Caco-2 (cell line): ENCODE data around the gene NOX4. TPM values are rescaled to one million over a fixed set of nuclear protein-coding genes. Genes with fewer than 3 reads are reported as not detected.

Experiments
- BruUV-seq: library from RNA; stranded (reverse); fragments of 400-500 nt; replicated peaks from 2 replicates; lab custom pipeline; 2021; lab: Mats Ljungman, UMichigan
- CTCF ChIA-PET: fragments of 300-600 bp; sonication (Branson Sonifier 250); formaldehyde crosslinking; loops from one replicate; lab custom pipeline; 2022; ENCODE audit warnings: antibody characterized with exemption; lab: Charles Lee
- POLR2A ChIA-PET: fragments of 300-600 bp; sonication (Branson Sonifier 250); formaldehyde crosslinking; loops from one replicate; lab custom pipeline; 2022; ENCODE audit warnings: antibody characterized with exemption; lab: Charles Lee
- DNase-seq, 2 experiments: peaks; one replicate each; pipeline versions ENCODE4 v3.0.0 to v3.0.0-alpha.2; 2020 to 2022
- H3K27me3 ChIP-seq: replicated peaks from 2 replicates; pipeline ENCODE4 v1.6.0; 2011; ENCODE audit warnings: low read length; ENCODE audit not compliant: control insufficient read depth, insufficient read depth
- H3K36me3 ChIP-seq: 2 replicates; pipeline ENCODE4 v1.5.1; 2011; ENCODE audit warnings: low read length; ENCODE audit not compliant: control insufficient read depth, insufficient read depth
- H3K4me1 ChIP-seq: fragments of 250-450 bp; sonication (Bioruptor Pico); 2 replicates; pipeline ENCODE4 v1.5.1; 2020; ENCODE audit warnings: mild to moderate bottlenecking
- H3K4me3 ChIP-seq: 2 replicates; pipeline ENCODE4 v1.5.1; 2011; ENCODE audit warnings: low read depth, mild to moderate bottlenecking, control low read depth, low read length
- H3K9me3 ChIP-seq: fragments of 250-450 bp; sonication (Bioruptor Pico); 2 replicates; pipeline ENCODE4 v1.5.1; 2020; ENCODE audit warnings: mild to moderate bottlenecking, moderate library complexity
- H3K27ac Mint-ChIP-seq: one replicate; pipeline ENCODE4 v1.8.0; 2022; ENCODE audit warnings: mixed read lengths; ENCODE audit not compliant: unreplicated experiment
- H3K27me3 Mint-ChIP-seq: one replicate; pipeline ENCODE4 v1.8.0; 2022; ENCODE audit warnings: mixed read lengths; ENCODE audit not compliant: insufficient read depth, unreplicated experiment
- H3K36me3 Mint-ChIP-seq: one replicate; pipeline ENCODE4 v1.8.0; 2022; ENCODE audit warnings: mild to moderate bottlenecking, mixed read lengths; ENCODE audit not compliant: insufficient read depth, unreplicated experiment
- H3K4me1 Mint-ChIP-seq: one replicate; pipeline ENCODE4 v1.8.0; 2022; ENCODE audit warnings: low read depth, mixed read lengths; ENCODE audit not compliant: unreplicated experiment
- H3K4me3 Mint-ChIP-seq: one replicate; pipeline ENCODE4 v1.8.0; 2022; ENCODE audit warnings: mild to moderate bottlenecking, moderate library complexity, mixed read lengths; ENCODE audit not compliant: unreplicated experiment
- H3K9me3 Mint-ChIP-seq: one replicate; pipeline ENCODE4 v1.8.0; 2022; ENCODE audit warnings: mixed read lengths; ENCODE audit not compliant: unreplicated experiment
- intact Hi-C: fragments of 100-400 bp; cut with micrococcal nuclease; formaldehyde crosslinking; loops from one replicate; pipeline ENCODE4 v1.10.0; 2022; ENCODE audit not compliant: unreplicated experiment
- total RNA-seq: library from RNA; stranded (reverse); gene quantifications from 2 replicates; pipeline ENCODE4 v1.2.3, GENCODE V29; 2022
- TF ChIP-seq, protein P1 (sequence below), 2 experiments: fragments of 200-600 bp in 1 of 2; IDR thresholded peaks; 1 replicate in 1 of 2; 2 replicates in 1 of 2; pipeline versions ENCODE4 v1.5.1 to v1.8.0; 2011 to 2022; ENCODE audit warnings: antibody characterized with exemption in 1 of 2, control low read depth in 1 of 2, inconsistent platforms in 1 of 2, low read depth in 1 of 2, low read length in 1 of 2, mild to moderate bottlenecking in 1 of 2, moderate library complexity in 1 of 2; ENCODE audit not compliant: insufficient read depth in 1 of 2, severe bottlenecking in 1 of 2, unreplicated experiment in 1 of 2

Gene NOX4
- total RNA-seq, 1 experiment from 2014 or later: not detected

GRCh38 chr11:89489930-89490329 lies 1.2 kb downstream of the NOX4 start:
- DNase-seq: no peak
- Mint-ChIP-seq H3K36me3 (no peaks in the 10 kb centered on the region), H3K4me3 (no peak overlapping the region), H3K4me1 (no peaks in the 10 kb centered on the region), H3K27ac (no peak overlapping the region), H3K9me3 (no peaks in the 10 kb centered on the region), H3K27me3 (no peaks in the 10 kb centered on the region)
- TF ChIP-seq, protein P1, sequence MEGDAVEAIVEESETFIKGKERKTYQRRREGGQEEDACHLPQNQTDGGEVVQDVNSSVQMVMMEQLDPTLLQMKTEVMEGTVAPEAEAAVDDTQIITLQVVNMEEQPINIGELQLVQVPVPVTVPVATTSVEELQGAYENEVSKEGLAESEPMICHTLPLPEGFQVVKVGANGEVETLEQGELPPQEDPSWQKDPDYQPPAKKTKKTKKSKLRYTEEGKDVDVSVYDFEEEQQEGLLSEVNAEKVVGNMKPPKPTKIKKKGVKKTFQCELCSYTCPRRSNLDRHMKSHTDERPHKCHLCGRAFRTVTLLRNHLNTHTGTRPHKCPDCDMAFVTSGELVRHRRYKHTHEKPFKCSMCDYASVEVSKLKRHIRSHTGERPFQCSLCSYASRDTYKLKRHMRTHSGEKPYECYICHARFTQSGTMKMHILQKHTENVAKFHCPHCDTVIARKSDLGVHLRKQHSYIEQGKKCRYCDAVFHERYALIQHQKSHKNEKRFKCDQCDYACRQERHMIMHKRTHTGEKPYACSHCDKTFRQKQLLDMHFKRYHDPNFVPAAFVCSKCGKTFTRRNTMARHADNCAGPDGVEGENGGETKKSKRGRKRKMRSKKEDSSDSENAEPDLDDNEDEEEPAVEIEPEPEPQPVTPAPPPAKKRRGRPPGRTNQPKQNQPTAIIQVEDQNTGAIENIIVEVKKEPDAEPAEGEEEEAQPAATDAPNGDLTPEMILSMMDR (IDR thresholded peaks at IDR 0.05; ENCODE audit: insufficient read depth in 1 of 2, low read depth in 1 of 2, low read length in 1 of 2, severe bottlenecking in 1 of 2, unreplicated experiment in 1 of 2): no peak
- CTCF ChIA-PET: no interaction called here
- Histone ChIP-seq H3K36me3 (no peaks in the 10 kb centered on the region), H3K9me3 (no peaks in the 10 kb centered on the region), H3K4me3 (no peak overlapping the region), H3K4me1 (0 out of 2 replicates have a peak, but pooled peaks cover 3% of the 10 kb centered on the region), H3K27me3 (no peaks in the 10 kb centered on the region)
- no TSS peak for BruUV-seq
- POLR2A ChIA-PET: no interaction called here
- intact Hi-C loops: loop anchor here (5.0 kb wide), 1 partner anchor 48 kb away; no protein-coding TSS in a partner anchor

- Histone ChIP-seq H3K27me3 (no peaks in the 10 kb centered on the region), H3K36me3 (no peaks in the 10 kb centered on the region), H3K4me3 (no peak overlapping the region), H3K9me3 (no peaks in the 10 kb centered on the region), H3K4me1 (0 out of 2 replicates have a peak, but pooled peaks cover 3% of the 10 kb centered on the region)
- TF ChIP-seq, protein P1 (IDR thresholded peaks at IDR 0.05; ENCODE audit: insufficient read depth in 1 of 2, low read depth in 1 of 2, low read length in 1 of 2, severe bottlenecking in 1 of 2, unreplicated experiment in 1 of 2): no peak
- ChIA-PET POLR2A (no interaction called here), CTCF (no interaction called here)
- no peak for DNase-seq
- Mint-ChIP-seq H3K9me3 (no peaks in the 10 kb centered on the region), H3K36me3 (no peaks in the 10 kb centered on the region), H3K4me1 (no peaks in the 10 kb centered on the region), H3K27me3 (no peaks in the 10 kb centered on the region), H3K27ac (no peak overlapping the region), H3K4me3 (no peak overlapping the region)
- intact Hi-C loops: no loop called here
- BruUV-seq: no TSS peak
Observed at GRCh38 chr11:89487016-89487415, 4.2 kb downstream of the NOX4 start.

DNA sequence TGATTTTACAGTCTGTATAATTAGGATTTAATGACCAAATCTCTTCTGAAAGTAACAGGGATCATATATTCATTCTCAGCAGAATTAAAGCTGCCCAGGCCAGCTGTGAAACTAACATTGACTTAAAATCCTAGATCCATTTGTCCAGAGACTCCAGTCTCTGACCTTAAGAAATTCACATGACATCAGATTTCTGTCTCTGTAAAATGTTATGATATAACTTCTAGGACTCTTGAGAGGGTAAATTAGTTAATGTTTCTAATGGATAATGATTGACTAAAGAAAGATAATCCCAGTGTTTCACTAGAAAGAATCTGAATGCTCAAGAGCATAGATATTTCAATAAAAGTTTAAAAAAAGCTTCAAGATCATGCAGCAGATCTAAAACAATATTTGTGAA lies 6.3 kb downstream of the NOX4 start:
- CTCF ChIA-PET: no interaction called here
- Mint-ChIP-seq H3K27ac (no peak overlapping the region), H3K36me3 (no peaks in the 10 kb centered on the region), H3K27me3 (no peaks in the 10 kb centered on the region), H3K4me1 (no peaks in the 10 kb centered on the region), H3K9me3 (no peaks in the 10 kb centered on the region), H3K4me3 (no peak overlapping the region)
- intact Hi-C loops: no loop called here
- Histone ChIP-seq H3K9me3 (no peaks in the 10 kb centered on the region), H3K4me1 (0 out of 2 replicates have a peak, but pooled peaks cover 1% of the 10 kb centered on the region), H3K27me3 (no peaks in the 10 kb centered on the region), H3K4me3 (no peak overlapping the region), H3K36me3 (no peaks in the 10 kb centered on the region)
- no peak for DNase-seq
- BruUV-seq: no TSS peak
- TF ChIP-seq, protein P1 (IDR thresholded peaks at IDR 0.05; ENCODE audit: insufficient read depth in 1 of 2, low read depth in 1 of 2, low read length in 1 of 2, severe bottlenecking in 1 of 2, unreplicated experiment in 1 of 2): no peak
- POLR2A ChIA-PET: no interaction called here
